ENCODE data around the gene PPFIA1.
A peak's percentile ranks its signal among the peaks of the same experiment; 100 is the strongest.
"Not testable (repeated sequence)": the region's sequence is repeated elsewhere in the genome, so short reads cannot be mapped to it uniquely, and the experiment has no call there.

The PPFIA1 gene

DNA sequence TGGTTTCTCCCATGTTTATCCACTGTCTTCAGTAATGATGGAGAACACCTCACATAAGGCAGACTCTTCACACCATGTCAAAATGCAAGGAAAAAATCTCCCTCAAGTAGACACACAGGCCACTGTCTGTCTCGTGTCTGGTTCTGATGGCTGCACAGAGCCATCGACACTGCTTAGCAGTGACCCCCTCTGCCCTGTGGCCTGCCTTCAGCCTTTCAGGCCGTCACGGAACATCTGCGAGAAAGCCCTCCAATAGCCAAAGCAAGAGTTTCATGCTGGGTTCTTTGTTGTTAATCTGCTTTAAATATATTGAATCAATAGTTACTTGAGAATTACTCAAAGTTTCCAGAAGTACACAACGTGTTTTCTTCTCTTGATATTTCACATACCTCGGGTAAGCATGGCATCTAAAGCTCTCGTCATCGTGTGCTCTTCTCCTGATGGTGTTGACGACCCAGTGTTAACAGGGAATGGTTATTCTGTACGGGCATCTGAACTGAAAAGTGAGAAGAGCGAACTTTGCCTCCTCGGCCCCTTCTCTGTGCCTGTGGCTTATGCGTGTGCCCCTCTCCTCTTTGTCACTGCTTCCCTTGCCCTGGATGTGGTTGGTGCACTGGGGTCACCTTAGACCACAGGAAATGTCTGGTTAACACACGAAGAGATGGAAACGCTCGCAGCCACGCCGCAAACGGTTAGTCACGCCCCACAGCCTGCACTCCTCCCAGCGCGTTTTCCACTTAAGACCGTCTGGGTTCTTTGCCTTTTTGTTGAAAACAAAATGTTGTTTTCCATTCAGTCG lies 94.5 kb downstream of the PPFIA1 start:
- DNase-seq = peak; percentile 9

DNA sequence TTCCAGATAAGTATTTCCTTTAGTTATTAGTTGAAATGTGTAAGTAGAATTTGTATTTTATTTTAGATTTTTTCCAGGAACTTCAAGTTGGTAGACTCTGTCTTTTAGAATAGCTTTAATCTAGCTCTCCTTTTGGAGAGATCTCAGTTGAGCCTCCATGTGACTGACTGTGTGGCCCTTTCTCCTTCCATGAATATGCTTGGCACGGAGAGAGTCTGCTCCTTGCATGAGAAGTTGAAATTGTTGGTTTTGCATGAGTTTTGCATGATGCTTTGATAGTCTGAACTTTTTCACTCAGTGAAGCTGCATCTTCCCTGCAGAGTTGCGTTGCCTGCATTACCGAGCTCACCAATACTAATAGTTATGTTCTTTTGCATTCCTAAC lies 95.0 kb downstream of the PPFIA1 start:
- no peak for DNase-seq

DNA sequence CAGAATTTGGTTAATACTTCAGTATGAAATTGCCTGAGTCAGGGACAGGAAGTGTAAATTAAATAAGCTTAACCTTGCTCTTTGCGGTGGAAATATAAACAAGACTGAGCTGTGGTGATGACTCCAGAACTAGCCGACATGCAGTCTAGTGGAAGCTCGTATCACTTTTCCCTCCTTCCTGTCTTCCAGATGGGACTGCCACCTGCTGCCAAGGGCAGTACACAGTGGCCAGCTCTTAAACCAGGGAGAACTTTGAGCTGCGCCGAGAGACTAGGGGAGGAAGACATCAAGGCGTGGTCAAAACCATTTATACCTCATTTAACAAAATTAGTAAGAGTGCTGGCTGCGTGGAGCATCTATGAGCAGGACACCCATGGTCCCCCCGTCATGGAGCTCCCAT lies 96.6 kb downstream of the PPFIA1 start:
- DNase-seq = no peak

- no peak for DNase-seq
Observed at GRCh38 chr11:70368961-70369360, 98.5 kb downstream of the PPFIA1 start.

DNA sequence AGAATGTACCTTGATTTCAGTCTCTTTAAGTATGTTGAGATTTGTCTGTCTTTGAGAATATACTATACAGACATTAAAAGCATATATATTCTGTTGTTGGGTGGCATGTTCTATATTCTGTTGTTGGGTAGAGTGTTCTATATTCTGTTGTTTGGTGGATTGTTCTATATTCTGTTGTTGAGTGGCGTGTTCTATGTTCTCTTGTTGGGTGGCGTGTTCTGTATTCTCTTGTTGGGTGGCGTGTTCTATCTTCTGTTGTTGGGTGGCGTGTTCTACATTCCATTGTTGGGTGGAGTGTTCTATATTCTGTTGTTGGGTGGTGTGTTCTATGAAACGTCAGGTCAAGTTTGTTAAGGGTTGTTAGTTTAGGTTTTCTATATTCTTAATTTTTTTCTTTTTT lies 100.8 kb downstream of the PPFIA1 start:
- DNase-seq = no peak

GRCh38 chr11:70372076-70372475 lies 101.6 kb downstream of the PPFIA1 start:
- DNase-seq = no peak

DNA sequence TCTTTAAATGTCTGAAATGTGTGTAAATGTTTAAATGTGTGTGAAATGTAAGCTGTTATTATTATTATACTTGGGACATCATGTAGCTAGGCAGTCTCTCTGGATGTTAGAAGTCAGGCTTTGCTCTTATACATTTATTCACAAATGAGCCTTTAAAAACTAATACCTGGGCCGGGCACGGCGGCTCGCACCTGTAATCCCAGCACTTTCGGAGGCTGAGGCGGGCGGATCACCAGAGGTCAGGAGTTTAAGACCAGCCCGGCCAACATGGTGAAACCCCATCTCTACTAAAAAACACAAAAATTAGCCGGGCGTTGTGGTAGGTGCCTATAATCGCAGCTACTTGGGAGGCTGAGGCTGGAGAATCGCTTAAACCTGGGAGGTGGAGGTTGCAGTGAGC lies 106.1 kb downstream of the PPFIA1 start:
- DNase-seq = no peak

- DNase-seq = no peak
Observed at GRCh38 chr11:70377645-70378044, 107.2 kb downstream of the PPFIA1 start.

GRCh38 chr11:70378506-70379134 lies 108.1 kb downstream of the PPFIA1 start:
- no peak for DNase-seq

GRCh38 chr11:70381350-70381749 lies 110.9 kb downstream of the PPFIA1 start:
- DNase-seq = no peak

GRCh38 chr11:70381872-70382861 lies 111.7 kb downstream of the PPFIA1 start:
- no peak for DNase-seq

GRCh38 chr11:70383664-70384565 lies 113.4 kb downstream of the PPFIA1 start:
- no peak for DNase-seq

DNA sequence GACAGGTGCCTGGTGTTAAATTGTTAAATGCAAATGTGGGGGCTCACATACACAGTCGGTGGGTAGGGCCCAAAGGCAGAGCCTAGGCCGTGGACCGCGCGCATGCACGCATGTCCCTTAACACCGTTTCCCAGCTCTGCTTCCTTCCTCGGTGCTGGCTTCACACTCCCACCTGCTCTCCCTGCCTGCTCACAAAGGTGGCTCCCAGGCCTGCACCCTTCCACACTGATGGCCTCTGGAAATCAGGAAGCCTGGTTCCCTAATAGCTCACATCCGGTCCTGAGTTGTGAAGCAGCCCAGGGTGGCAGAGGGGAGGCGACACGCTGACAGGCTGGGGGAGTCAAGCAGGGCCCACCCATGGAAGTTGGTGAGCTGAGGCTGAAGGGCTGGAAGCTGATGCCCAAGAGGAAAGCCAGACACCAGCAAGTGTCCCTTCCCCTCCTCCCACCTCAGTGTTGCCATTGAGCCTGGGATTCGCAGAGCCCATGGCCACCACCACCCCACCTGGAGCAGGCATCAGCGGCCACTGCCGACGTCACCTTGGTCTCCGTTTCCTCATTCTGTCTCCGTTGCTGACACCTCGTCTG lies 114.2 kb downstream of the PPFIA1 start:
- no peak for DNase-seq

DNA sequence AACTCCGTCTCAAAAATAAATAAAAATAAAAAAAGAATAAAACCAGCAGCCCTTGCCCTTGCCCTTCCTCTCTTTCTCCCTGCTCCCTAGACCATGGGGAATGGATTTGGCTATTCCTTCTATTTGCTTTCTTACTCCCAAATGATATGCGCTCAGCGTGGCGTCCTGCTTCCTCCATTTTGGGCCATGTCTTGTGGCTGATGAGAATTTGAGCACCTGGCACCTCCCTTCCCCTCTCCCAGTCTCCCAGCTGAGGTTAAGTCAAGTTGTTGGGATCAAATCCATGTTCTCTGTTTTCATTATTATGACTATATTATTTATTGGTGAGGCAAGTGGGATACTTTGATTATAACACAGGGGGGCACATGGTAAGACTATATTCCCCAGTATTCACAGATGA lies 117.1 kb downstream of the PPFIA1 start:
- no peak for DNase-seq

- DNase-seq = no peak
Observed at GRCh38 chr11:70389201-70389600, 118.7 kb downstream of the PPFIA1 start.

- not testable (repeated sequence) for DNase-seq
Observed at GRCh38 chr11:70390882-70391281, 120.4 kb downstream of the PPFIA1 start.

GRCh38 chr11:70394211-70394950 lies 123.9 kb downstream of the PPFIA1 start:
- no peak for DNase-seq

GRCh38 chr11:70397336-70397982 lies 127.0 kb downstream of the PPFIA1 start:
- DNase-seq = no peak

- peak; percentile 41 for DNase-seq
Observed at GRCh38 chr11:70397983-70398833, 127.7 kb downstream of the PPFIA1 start, which contains the start of gene CTTN. Gene CTTN (plus strand): TSS chr11:70398529. CDS start chr11:70407298, 8,769 bp downstream.

Data from effector CD4-positive, alpha-beta T cell (primary cell).